HG03558 (cell line): ENCODE data around the gene ACTR1A.
"Not testable (repeated sequence)": the region's sequence is repeated elsewhere in the genome, so short reads cannot be mapped to it uniquely, and the experiment has no call there.

Source experiments
- ATAC-seq: cut with Tn5 transposase; IDR thresholded peaks from one replicate; pipeline ENCODE4 v1.9.1; 2021; ENCODE audit warnings: moderate number of reproducible peaks; ENCODE audit not compliant: unreplicated experiment; ENCODE audit errors: extremely low read depth

Gene ACTR1A

GRCh38 chr10:102458656-102459055 is 43.9 kb downstream of the ACTR1A start:
- no peak for ATAC-seq

DNA sequence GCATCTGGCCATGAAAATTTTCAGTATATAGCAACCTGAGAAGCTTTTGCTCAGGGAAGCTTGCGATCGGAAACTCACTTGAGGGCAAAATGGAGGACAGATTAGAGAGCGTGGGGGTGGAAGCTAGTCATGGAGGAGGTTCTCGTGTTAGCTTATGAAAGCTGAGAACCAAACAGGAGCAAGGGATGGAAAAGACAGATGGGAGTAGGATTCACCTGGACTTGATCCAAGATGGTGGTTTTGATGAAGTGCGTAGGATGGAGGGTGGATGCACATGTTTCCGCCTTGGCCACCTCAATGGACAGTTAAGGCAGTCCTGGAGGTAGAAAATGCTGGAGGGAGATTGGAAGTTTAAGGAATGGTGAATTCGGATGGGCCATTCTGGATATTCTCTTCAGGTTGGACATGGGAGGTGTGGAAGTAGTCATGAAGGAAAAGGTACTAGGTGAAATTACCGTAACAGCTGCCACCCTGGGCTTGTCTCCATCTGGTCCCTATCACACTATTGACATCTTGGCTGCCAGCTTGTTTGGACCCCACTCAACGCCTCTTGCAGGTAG is 44.8 kb downstream of the ACTR1A start:
- no peak for ATAC-seq

DNA sequence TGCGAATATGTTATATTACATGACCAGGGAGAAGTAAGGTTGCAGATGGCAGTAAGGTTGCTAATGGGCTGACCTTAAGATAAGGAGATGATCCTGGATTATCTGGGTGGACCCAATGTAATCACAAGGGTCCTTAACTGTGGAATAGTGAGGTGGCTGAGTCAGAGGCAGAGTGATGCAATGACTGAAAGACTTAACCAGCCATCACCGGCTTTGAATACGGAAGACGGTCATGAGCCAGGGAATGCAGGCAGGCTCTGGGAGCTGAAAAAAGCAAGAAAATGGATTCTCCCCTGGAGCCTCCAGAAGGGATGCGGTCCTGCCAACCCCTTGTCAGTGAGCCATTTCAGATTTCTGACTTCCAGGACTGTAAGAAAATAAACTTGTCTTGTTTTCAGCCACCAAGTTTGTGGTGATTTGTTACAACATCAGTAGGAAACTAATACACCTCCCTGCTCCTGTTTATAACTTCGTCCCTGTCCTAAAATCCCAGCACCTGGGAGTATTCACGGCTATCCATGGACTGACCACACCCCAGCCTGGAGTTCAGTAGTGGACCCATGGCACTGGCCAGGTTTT is 46.5 kb downstream of the ACTR1A start:
- no peak for ATAC-seq

DNA sequence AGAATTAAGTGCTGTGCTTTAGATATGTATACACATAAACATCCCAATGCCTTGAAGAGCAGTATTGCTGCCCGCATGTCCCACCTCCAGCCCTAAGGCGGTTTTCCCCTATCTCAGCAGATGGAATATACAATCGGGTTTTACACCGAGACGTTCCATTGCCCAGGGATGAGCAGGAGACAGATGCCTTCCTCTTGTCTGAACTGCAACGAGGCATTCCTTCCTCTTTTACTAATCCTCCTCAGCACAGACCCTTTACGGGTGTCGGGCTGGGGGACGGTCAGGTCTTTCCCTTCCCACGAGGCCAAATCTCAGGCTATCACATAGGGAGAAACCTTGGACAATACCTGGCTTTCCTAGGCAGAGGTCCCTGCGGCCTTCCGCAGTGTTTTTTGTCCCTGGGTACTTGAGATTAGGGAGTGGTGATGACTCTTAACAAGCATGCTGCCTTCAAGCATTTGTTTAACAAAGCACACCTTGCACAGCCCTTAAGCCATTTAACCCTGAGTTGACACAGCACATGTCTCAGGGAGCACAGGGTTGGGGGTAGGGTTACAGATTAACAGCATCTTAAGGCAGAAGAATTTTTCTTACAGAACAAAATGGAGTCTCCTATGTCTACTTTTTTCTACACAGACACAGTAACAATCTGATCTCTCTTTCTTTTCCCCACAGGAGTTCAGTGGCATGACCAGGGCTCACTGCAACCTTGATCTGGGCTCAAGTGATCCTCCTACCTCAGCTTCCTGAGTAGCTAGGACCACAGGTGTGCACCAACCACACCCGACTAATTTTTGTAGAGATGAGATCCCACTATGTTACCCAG is 47.6 kb downstream of the ACTR1A start:
- not testable (repeated sequence) for ATAC-seq

DNA sequence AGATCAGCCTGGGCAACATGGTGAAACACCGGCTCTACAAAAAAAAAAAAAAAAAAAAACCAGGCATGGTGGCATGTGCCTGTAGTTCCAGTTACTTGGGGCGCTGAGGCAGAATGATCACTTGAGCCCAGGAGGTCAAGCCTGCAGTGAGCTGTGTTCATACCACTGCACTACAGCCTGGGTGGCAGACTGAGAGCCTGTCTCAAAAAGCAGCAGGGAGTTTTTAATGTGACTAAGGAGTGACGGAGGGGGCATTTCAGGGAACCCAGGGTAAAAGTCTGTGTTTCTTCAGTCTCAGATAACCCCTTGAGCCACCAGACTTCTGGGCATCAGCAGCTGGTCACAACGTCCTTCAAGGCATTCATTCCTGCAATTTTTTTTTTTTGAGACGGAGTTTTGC is 49.0 kb downstream of the ACTR1A start:
- no peak for ATAC-seq

DNA sequence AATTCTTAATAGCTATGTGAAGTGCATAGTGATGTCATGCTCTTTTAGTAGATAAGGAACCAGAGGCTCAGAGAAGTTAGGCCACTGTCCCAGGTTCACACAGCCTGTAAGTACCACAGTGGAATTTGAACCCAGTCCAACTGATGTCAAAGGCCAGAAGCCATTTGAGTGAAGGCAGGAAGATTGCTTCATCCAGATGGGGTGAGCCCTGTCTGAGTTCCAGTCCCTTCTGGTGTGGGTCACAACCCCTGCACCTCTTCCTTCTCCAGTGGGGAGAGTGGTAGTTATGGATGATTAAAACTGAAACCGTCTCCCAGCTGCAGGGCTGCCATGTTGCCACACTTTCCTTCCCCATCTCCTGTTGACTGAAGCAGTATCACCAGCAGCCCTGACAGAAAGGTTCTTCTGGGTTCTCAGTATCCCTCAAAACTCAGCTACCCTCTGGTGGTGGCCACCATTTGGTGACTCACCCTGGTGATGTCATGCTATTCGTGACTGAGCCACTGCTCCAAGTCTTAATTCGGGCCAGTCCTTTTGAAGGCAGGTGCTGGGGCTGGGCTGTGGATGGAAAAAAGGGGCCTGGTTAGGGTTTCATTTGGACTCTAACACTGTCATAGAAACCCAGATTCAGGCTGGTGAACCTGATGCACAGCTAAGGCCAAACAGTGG is 49.7 kb downstream of the ACTR1A start:
- no peak for ATAC-seq

DNA sequence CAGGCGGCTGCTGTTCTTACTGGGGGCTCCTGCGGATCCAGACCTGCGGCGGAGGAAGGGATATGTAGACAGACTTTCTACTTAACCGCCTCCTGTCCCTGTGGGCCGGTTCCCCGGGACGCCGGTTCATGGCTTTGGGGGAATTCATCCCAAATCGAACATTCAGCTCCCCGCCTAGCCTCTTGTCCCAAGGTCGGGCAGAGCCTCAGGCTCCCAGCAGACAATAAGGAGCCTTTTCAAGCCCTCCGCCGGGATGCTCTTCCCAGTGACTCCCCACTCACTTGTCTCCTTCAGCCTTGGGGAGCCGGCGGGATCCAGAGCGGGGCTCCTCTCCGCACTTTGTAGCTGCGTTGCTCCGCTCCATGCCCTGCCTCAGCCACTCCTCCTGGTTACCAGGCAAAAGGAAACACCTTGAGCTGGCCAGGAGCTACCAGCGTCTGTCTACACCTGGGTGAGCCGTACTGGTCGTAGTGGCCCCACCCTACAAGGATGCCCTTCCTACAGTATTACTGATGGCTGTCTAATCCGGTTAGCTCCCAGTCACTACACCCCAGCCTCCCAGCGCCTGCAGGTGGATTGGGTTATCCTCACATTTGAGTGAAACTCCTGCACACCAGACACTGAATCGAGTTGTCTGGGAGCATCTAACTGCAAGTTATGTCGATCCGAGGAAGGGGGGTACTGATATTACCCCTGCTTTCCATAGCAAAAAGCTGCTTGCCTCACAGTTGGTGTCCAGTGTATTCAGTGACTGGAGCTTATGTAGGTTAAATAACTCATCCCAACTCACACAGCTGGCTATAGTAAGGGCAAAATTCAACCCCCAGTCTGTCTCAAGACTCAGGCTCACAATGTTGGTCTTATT is 51.2 kb downstream of the ACTR1A start, which contains the start of gene C10orf95:
Gene C10orf95, minus strand, starts transcription at position 439 of the 865 bp plus-strand sequence. CDS start 450 bp downstream, outside the sequence.
- no peak for ATAC-seq

DNA sequence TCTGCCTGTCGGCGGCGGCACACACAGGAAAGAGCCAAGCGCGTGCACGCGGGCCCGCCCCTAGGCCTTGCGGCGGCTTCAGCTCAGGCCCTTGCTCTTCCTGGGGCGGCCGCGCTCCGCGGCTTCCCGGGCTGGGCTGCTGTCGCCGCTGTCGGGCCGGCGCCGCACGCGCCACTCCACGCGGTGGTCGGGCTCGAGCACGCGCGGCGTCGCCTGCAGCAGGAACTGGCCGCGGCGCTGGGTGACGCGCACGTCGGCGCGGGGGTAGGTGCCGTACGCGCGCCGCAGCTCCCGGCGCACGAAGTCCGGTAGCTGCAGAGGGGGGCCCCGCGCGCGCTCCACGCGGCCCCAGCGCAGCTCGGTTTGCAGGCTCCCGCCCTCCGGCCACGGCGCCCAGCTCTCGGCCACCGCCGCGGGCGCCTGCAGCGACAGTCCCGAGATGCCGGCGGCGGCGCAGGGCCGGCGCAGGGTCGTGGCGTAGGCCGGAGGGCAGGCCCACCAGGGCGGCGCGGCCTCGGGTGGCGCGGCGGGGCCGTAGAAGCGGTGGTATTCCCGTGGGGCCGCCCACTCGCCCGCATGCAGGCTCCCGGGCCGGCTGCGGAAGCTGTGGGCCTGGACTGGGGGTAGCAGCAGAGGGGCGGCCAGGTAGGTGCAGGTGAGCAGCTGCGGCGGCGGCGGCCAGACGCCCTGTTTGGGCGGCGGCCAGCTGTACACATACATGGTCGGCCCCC is 52.0 kb downstream of the ACTR1A start:
- peak; percentile 56 for ATAC-seq

GRCh38 chr10:102450124-102450373 is 52.5 kb downstream of the ACTR1A start:
- no peak for ATAC-seq

DNA sequence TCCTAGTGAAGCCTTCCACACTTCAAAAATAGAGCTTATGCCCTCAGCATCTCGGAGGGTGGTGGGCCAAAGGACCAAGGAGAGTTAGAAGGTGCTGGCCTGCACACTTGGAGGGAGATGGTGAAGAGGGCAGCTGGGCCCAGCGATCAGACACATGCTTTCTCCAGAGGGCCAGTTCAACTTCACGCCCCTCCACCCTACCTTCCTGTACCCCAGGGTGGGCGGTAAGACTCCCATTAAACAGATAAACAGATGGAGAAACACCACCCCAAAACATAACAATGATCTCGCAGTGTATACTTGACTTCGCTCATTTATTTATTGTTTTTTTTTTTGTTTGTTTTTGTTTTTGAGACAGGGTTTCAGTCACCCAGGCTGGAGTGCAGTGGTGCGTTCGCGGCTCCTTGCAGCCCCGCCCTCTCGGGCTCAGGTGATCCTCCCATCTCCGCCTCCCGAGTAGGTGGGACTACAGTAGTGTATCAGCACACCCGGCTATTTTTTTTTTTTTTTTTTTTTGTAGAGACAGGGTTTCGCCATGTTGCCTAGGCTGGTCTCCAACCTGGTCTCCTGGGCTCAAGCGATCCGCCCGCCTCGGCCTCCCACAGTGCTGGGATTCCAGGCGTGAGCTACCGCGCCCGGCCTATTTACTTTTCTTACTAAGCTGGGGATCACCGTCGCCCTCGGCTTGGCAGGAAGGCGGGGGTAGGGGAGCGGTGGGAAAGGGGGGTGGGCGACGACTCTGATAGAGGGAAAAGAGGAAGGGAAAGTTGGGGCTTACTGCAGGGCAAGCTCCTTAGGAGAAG is 53.0 kb downstream of the ACTR1A start:
- ATAC-seq, result no peak

- ATAC-seq, result no peak
Measured at GRCh38 chr10:102444851-102445250, 57.7 kb downstream of the ACTR1A start.

DNA sequence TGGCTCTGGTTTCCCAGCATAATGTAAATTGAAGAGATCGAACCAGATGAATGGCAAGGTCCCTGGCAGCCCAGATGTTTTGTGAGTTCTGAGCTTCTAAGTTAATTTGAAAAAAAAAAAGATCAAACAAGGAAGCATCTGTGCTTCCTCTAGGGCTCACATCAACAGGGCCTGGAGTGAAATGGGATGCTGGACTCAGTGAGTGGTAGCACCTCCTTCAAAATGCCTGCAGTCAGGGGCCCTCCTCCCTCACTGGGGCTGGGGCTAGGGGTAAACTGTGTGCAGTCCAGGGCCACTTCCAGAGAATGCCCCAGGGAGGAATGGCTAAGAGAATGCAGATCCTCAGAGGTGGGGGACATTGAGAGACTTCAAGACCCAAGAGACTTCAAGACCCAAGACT is 64.1 kb downstream of the ACTR1A start:
- no peak for ATAC-seq

DNA sequence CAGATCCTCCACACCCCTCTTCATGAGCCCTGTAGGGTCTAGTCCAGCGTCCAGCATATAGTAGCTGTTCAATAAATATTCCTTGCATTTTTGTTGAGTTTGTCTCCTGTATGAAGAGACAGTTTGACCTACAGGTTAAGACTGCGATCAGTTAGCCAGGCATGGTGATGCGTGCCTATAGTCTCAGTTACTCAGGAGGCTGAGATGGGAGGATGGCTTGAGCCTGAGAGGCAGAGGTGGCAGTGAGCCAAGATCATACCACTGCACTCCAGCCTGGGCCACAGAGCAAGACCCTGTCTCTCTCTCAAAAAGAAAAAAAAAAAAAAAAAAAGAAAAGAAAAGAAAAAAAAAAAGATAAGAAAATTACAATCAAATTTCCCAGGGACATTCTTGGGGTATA is 65.0 kb downstream of the ACTR1A start:
- no peak for ATAC-seq

DNA sequence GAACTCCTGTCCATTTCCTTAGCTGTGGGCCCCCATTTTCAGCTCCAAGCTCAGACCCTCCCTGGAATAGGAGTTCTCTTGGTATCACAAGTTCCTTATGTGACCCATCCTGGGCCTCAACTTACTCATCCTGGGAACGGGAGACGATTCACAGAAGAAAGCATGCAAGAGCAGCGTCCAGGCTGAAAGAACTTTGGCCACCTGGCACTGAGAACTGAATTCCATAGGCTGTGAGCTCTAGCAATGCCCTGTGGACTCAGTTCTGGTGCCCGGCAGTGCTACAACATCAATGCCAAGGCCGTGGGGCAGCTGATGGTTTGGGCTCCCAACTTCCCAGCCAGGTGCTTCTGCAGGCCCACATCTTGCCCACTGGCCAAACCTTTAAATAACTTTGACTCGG is 66.2 kb downstream of the ACTR1A start:
- no peak for ATAC-seq

DNA sequence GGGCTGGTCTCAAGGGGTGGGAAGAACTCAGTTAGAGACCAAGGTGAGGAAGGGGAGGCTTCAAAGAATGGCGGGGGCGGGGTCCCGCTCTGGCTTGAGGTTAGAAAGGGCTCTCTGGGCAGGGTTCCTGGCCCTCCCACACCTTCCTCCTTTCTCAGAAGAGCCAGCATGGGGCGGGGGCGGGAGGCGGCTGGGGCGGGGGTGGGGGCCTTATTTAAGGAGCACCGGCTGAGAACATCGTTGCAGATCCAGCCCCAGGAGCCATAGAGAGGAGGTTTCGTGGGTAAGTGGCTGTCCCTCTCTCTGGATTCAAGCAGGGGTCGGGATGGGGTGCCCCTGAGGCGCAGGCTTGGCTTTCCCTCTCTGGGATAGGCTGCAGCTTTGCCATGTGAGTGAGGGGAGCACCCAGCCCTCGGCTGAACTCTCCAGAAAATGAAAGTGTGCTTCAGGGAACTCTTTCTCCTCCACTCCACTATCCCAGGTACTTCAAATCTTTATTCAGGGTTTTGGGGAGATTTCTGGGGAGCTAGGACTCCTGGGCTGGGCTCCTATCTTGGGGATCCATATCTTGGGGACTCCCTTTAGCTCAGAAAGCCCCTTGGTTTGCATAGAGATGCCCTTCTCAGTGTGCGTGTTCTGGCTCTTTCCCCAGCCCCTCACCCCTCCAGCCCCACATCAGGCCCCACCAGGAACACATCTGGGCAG is 66.8 kb downstream of the ACTR1A start:
- no peak for ATAC-seq

DNA sequence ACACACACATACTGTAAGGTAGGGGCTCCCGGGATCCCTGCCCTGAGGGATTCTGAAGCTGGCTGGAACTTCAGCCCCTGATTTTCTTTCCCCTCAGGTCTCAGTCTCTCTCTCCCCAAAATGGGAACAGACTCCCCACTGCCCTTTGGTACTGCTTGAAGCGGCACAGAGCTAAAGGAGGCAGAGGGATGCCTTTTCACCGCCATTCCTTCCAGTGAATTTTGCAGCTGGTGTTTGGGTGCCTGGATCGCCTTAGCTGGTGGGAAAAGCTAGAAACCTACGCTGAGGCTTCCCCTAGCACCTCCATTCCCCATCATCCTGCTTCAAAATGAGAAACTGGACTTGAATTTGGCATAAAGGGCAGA is 67.4 kb downstream of the ACTR1A start:
- no peak for ATAC-seq

GRCh38 chr10:102434394-102435132 is 67.9 kb downstream of the ACTR1A start:
- ATAC-seq, result no peak

GRCh38 chr10:102433619-102434046 is 68.9 kb downstream of the ACTR1A start:
- ATAC-seq, result no peak
